ENCODE data around the gene STXBP4. TPM values are rescaled to one million over a fixed set of nuclear protein-coding genes. Genes with fewer than 3 reads are reported as not detected.

STXBP4 gene
- total RNA-seq, 1 experiment from 2014 or later = 12.0 TPM

GRCh38 chr17:54968988-54969332, 395 bp downstream of the STXBP4 start:
- no peaks in the 10 kb centered on the region for H3K27me3 Mint-ChIP-seq (ENCODE audit: low read depth)
- H3K4me1 Mint-ChIP-seq = peaks cover 12% of the 10 kb centered on the region
- H3K36me3 Mint-ChIP-seq = peaks cover 18% of the 10 kb centered on the region
- ATAC-seq (peak; percentile 36), DNase-seq (ENCODE audit: low spot score) (no peak)
- no peak for TF ChIP-seq ZMAT4 (CRISPR knock-in tag; IDR thresholded peaks at IDR 0.05)
- TF ChIP-seq E2F5 (CRISPR knock-in tag; IDR thresholded peaks at IDR 0.05) = no peak
- TF ChIP-seq NFATC4 (CRISPR knock-in tag; IDR thresholded peaks at IDR 0.05) = no peak
- TF ChIP-seq HMGA2 (CRISPR knock-in tag; IDR thresholded peaks at IDR 0.05) = no peak
- TF ChIP-seq ZNF512 (CRISPR knock-in tag; IDR thresholded peaks at IDR 0.05; ENCODE audit: borderline replicate concordance) = no peak
- no peak for TF ChIP-seq ATF2 (CRISPR knock-in tag; IDR thresholded peaks at IDR 0.05; ENCODE audit: borderline replicate concordance, low read depth)
- TF ChIP-seq ZBTB21 (CRISPR knock-in tag; IDR thresholded peaks at IDR 0.05; ENCODE audit: borderline replicate concordance) = no peak
- TF ChIP-seq PRDM15 (CRISPR knock-in tag; IDR thresholded peaks at IDR 0.05) = no peak
- TF ChIP-seq ZNF138 (CRISPR knock-in tag; conservative IDR thresholded peaks at IDR 0.05) = no peak
- TF ChIP-seq FOXP1 (CRISPR knock-in tag; IDR thresholded peaks at IDR 0.05; ENCODE audit: borderline replicate concordance) = no peak
- TF ChIP-seq ZNF671 (CRISPR knock-in tag; IDR thresholded peaks at IDR 0.05) = no peak
- no peak for TF ChIP-seq SP1 (CRISPR knock-in tag; conservative IDR thresholded peaks at IDR 0.05)
- no peak for TF ChIP-seq AFF4 (CRISPR knock-in tag; IDR thresholded peaks at IDR 0.05; ENCODE audit: borderline replicate concordance)
- no peak for TF ChIP-seq SOX15 (CRISPR knock-in tag; IDR thresholded peaks at IDR 0.05)
- H3K9me3 Mint-ChIP-seq = no peaks in the 10 kb centered on the region
- no peak overlapping the region for H3K27ac Mint-ChIP-seq
- CTCF ChIA-PET = no interaction called here
- POLR2A ChIA-PET = no interaction called here
- no peak overlapping the region for H3K4me3 Mint-ChIP-seq

All from WTC11 (cell line).